Gastrocnemius medialis (tissue), 4 donors: ENCODE measurements around the gene ENPP1. TPM values are rescaled to one million over a fixed set of nuclear protein-coding genes. Genes with fewer than 3 reads are reported as not detected.
A peak's percentile ranks its signal among the peaks of the same experiment; 100 is the strongest.

Source experiments
- ATAC-seq, 2 donors: fragments of 150-250 bp; one replicate each; pipeline ENCODE4 v1.9.1; 2016
- DNase-seq, 2 donors: peaks; one replicate each; pipeline ENCODE4 v3.0.0-alpha.2; 2019
- H3K27ac ChIP-seq, 4 donors: fragments of 200-600 bp; sonication (generic); 1 replicate in 1 of 4; 2 replicates in 3 of 4; pipeline ENCODE4 v1.5.1; 2016 to 2018; ENCODE audit warnings: mild to moderate bottlenecking in 2 of 4, moderate library complexity in 1 of 4
- H3K27me3 ChIP-seq, 3 donors: fragments of 200-600 bp; sonication (generic) in 2 of 3; 1 replicate in 1 of 3; 2 replicates in 2 of 3; pipeline versions ENCODE4 v1.5.1 to v1.6.0; 2016 to 2019; ENCODE audit warnings: mild to moderate bottlenecking in 1 of 3, moderate library complexity in 1 of 3
- H3K36me3 ChIP-seq, 2 donors: fragments of 200-600 bp; sonication (generic) in 1 of 2; one replicate each; pipeline ENCODE4 v1.5.1; 2017 to 2018
- H3K4me1 ChIP-seq, 2 donors: fragments of 200-600 bp; sonication (generic) in 1 of 2; one replicate each; pipeline ENCODE4 v1.5.1; 2016 to 2017; ENCODE audit warnings: mild to moderate bottlenecking in 2 of 2
- H3K4me3 ChIP-seq, 4 donors: fragments of 200-600 bp; sonication (generic) in 3 of 4; 1 replicate in 1 of 4; 2 replicates in 3 of 4; pipeline ENCODE4 v1.5.1; 2016 to 2019; ENCODE audit warnings: mild to moderate bottlenecking in 2 of 4
- H3K9me3 ChIP-seq, 3 donors: fragments of 200-600 bp; sonication (generic) in 2 of 3; 1 replicate in 1 of 3; 2 replicates in 2 of 3; pipeline ENCODE4 v1.5.1; 2016 to 2019
- CTCF ChIP-seq, 5 experiments: fragments of 450-650 bp in 3 of 5; fragments of 200-600 bp in 2 of 5; sonication (generic) in 2 of 5; IDR thresholded peaks in 4 of 5; conservative IDR thresholded peaks in 1 of 5; 1 replicate in 4 of 5; 2 replicates in 1 of 5; pipeline ENCODE4 v1.5.1; 2016 to 2019; ENCODE audit warnings: antibody characterized with exemption in 5 of 5, mild to moderate bottlenecking in 3 of 5, moderate library complexity in 3 of 5
- POLR2A ChIP-seq, 2 donors: fragments of 450-650 bp; IDR thresholded peaks; one replicate each; pipeline ENCODE4 v1.6.1; 2017; ENCODE audit warnings: antibody characterized with exemption in 2 of 2, mild to moderate bottlenecking in 2 of 2, moderate library complexity in 2 of 2
- in situ Hi-C, 4 donors: fragments of 200-750 bp; cut with MboI; loops; one replicate each; pipeline versions ENCODE4 v1.15.0 to v1.8.0; 2017; ENCODE audit warnings: low sequenced_read_pairs in 4 of 4
- intact Hi-C: fragments of 100-400 bp; cut with DNase I; formaldehyde crosslinking; loops from one replicate; pipeline ENCODE4 v1.15.1; 2023; ENCODE audit warnings: low total_unique reads
- total RNA-seq, 4 donors: library from RNA; depleted of rRNA; stranded (reverse); fragments of >200 nt; gene quantifications; one replicate each; pipeline versions ENCODE4 v1.1.0 to v1.2.3, GENCODE V29; 2016

The ENPP1 gene
- total RNA-seq, 4 donors from 2014 or later: 3.1 to 5.0 (median 4.0) TPM

DNA sequence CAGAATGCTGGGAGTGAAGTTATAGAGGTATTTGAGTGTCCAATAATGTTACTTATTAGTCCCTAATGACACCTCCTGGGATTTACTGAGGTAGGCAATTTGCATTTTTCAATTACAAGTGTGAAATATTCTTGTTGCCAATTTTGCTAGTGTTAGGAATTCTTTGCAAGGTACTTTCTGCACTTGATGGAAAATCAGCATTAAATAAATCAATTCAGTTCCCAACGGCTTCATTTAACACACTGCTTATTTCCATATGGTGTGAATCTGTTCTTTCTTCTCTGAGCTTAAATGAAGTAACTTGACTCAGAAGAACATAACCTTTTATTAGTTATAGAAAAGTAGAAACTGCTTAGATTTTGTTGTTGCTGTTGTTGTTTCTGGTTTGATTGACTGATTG, 122.2 kb downstream of the ENPP1 start:
- intact Hi-C loops (loop anchor here (10.0 kb wide), 1 partner anchor 235 kb away; no protein-coding TSS in a partner anchor), in situ Hi-C loops (loop anchor here in 1 of 4 donors (10.0 kb wide), 1 partner anchor 285 kb away; no protein-coding TSS in a partner anchor)
- Histone ChIP-seq H3K9me3 (no peaks in the 10 kb centered on the region), H3K36me3 (no peaks in the 10 kb centered on the region), H3K4me1 (no peaks in the 10 kb centered on the region), H3K27me3 (no peaks in the 10 kb centered on the region), H3K27ac (no peak overlapping the region), H3K4me3 (no peak overlapping the region)
- ATAC-seq (no peak), DNase-seq (no peak)
- no peak for TF ChIP-seq POLR2A (IDR thresholded peaks at IDR 0.05)
- no peak for TF ChIP-seq CTCF (IDR thresholded peaks at IDR 0.05 in 4 of 5, conservative IDR thresholded peaks at IDR 0.05 in 1 of 5)

DNA sequence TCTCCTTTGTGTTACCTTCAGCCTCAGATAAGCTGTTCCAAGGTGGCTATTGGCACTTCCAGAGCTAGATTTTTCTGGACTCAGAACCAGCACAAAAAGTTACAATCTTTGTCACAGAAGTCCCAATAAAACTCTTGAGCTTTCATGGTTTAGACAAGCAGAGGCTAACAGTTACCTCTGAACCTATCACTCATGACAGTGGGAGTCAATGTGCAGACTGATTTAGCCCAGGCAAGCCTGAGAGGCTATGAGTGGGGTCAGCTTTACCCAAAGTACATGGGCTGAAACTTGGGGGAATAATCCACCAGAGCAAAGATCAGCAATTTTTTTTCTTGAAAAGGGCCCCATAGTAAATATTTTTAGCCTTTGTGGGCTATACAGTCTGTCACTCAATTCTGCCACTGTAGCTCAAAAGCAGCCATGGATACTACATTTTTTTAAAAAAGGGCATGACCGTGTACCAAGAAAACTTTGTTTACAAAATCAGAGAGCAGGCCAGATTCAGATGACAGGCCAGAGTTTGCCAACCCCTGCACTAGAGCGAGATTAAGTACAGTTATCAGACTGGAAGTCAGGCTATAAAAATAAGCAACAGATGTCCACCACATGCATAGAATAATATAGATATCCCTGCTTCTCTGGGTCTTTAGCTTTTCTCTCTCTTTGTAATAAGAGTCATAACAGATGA, 123.4 kb downstream of the ENPP1 start:
- Histone ChIP-seq H3K4me3 (no peak overlapping the region), H3K4me1 (no peaks in the 10 kb centered on the region), H3K27me3 (no peaks in the 10 kb centered on the region), H3K9me3 (no peaks in the 10 kb centered on the region), H3K27ac (no peak overlapping the region), H3K36me3 (no peaks in the 10 kb centered on the region)
- intact Hi-C loops (no loop called here), in situ Hi-C loops (no loop called here)
- ATAC-seq (no peak), DNase-seq (no peak)
- no peak for TF ChIP-seq POLR2A (IDR thresholded peaks at IDR 0.05)
- no peak for TF ChIP-seq CTCF (IDR thresholded peaks at IDR 0.05 in 4 of 5, conservative IDR thresholded peaks at IDR 0.05 in 1 of 5)

GRCh38 chr6:131936156-131936555, 128.3 kb downstream of the ENPP1 start:
- ATAC-seq (no peak), DNase-seq (no peak)
- H3K36me3 ChIP-seq: no peaks in the 10 kb centered on the region
- no peaks in the 10 kb centered on the region for H3K27me3 ChIP-seq
- in situ Hi-C loops: no loop called here
- intact Hi-C loops: no loop called here
- no peak overlapping the region for H3K27ac ChIP-seq
- H3K4me3 ChIP-seq: no peak overlapping the region
- no peak for TF ChIP-seq CTCF (IDR thresholded peaks at IDR 0.05 in 4 of 5, conservative IDR thresholded peaks at IDR 0.05 in 1 of 5)
- no peak for TF ChIP-seq POLR2A (IDR thresholded peaks at IDR 0.05)
- H3K4me1 ChIP-seq: peaks cover 0 to 3% of the 10 kb centered on the region in 2 donors
- no peaks in the 10 kb centered on the region for H3K9me3 ChIP-seq

GRCh38 chr6:131937226-131937625, 129.4 kb downstream of the ENPP1 start:
- ATAC-seq (peak; percentile 62), DNase-seq (peak in 1 of 2 donors; percentile 43)
- in situ Hi-C loops: no loop called here
- Histone ChIP-seq H3K36me3 (no peaks in the 10 kb centered on the region), H3K4me3 (no peak overlapping the region), H3K27me3 (no peaks in the 10 kb centered on the region), H3K4me1 (peaks cover 0 to 3% of the 10 kb centered on the region in 2 donors), H3K27ac (peak overlapping the region in 2 of 4 donors; percentile 16 to 45), H3K9me3 (no peaks in the 10 kb centered on the region)
- intact Hi-C loops: no loop called here
- no peak for TF ChIP-seq POLR2A (IDR thresholded peaks at IDR 0.05)
- no peak for TF ChIP-seq CTCF (IDR thresholded peaks at IDR 0.05 in 4 of 5, conservative IDR thresholded peaks at IDR 0.05 in 1 of 5)
